SH-SY5Y (cell line): ENCODE results near the gene TRIM44.

Experiments used
- GATA2 ChIP-seq: IDR thresholded peaks from 2 replicates; pipeline ENCODE4 v1.6.1; 2011; ENCODE audit warnings: mild to moderate bottlenecking, low read depth, low read length
- GATA3 ChIP-seq: IDR thresholded peaks from 2 replicates; pipeline ENCODE4 v1.6.1; 2011; ENCODE audit warnings: low read depth, mild to moderate bottlenecking, low read length, moderate library complexity

DNA sequence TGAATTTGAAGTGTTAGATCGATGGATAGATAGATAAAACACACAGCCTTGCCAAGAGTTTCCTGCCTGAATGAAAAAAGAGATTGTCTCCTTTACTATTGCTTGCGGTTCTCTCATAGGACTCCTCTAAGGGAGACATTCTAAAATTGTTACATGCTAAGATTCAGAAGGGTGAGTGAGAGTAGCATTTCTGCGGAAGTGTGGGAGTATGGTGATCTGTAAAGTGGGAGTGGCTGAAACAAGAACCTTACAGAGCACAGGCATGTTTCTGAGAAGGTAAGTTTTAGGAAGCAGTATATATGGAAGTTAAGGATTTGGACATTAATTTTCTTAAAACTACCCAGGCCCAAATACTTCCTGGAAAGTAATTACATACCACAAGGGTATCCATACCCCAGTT is 139.6 kb downstream of the TRIM44 start:
- TF ChIP-seq GATA2 (no peak), GATA3 (no peak)
